Ishikawa (cell line): ENCODE results near the gene DLAT.

ENCODE experiments used
- CEBPB ChIP-seq: IDR thresholded peaks from 2 replicates; pipeline ENCODE4 v1.6.1; 2012
- CREB1 ChIP-seq: IDR thresholded peaks from 2 replicates; pipeline ENCODE4 v1.6.1; 2012; ENCODE audit warnings: low read depth
- EGR1 ChIP-seq: IDR thresholded peaks from 2 replicates; pipeline ENCODE4 v1.6.1; 2012
- EP300 ChIP-seq: IDR thresholded peaks from 2 replicates; pipeline ENCODE4 v1.6.1; 2012; ENCODE audit warnings: borderline replicate concordance
- FOXM1 ChIP-seq: IDR thresholded peaks from 2 replicates; pipeline ENCODE4 v1.6.1; 2012; ENCODE audit warnings: low read depth, borderline replicate concordance
- MAX ChIP-seq: IDR thresholded peaks from 2 replicates; pipeline ENCODE4 v1.6.1; 2012
- NFIC ChIP-seq: IDR thresholded peaks from 2 replicates; pipeline ENCODE4 v1.6.1; 2012
- RAD21 ChIP-seq: IDR thresholded peaks from 2 replicates; pipeline ENCODE4 v1.6.1; 2012; ENCODE audit warnings: low read depth
- REST ChIP-seq: IDR thresholded peaks from 2 replicates; pipeline ENCODE4 v1.6.1; 2012; ENCODE audit warnings: low read depth, mild to moderate bottlenecking
- TAF1 ChIP-seq: IDR thresholded peaks from 2 replicates; pipeline ENCODE4 v1.6.1; 2012; ENCODE audit warnings: low read depth, mild to moderate bottlenecking
- TCF12 ChIP-seq: IDR thresholded peaks from 2 replicates; pipeline ENCODE4 v1.6.1; 2012; ENCODE audit warnings: low read depth
- TEAD4 ChIP-seq: IDR thresholded peaks from 2 replicates; pipeline ENCODE4 v1.6.1; 2012
- USF1 ChIP-seq: IDR thresholded peaks from 2 replicates; pipeline ENCODE4 v1.6.1; 2012
- YY1 ChIP-seq: IDR thresholded peaks from 2 replicates; pipeline ENCODE4 v1.6.1; 2012; ENCODE audit warnings: low read depth
- ZBTB7A ChIP-seq: IDR thresholded peaks from 2 replicates; pipeline ENCODE4 v1.6.1; 2012; ENCODE audit warnings: low read depth

DLAT gene

GRCh38 chr11:112042961-112043304 lies 17.7 kb downstream of the DLAT start:
- no peak for TF ChIP-seq TCF12
- TF ChIP-seq TAF1 = no peak
- TF ChIP-seq YY1 = no peak
- no peak for TF ChIP-seq TEAD4
- no peak for TF ChIP-seq CEBPB
- TF ChIP-seq NFIC = no peak
- no peak for TF ChIP-seq EGR1
- no peak for TF ChIP-seq MAX
- TF ChIP-seq ZBTB7A = no peak
- no peak for TF ChIP-seq USF1
- TF ChIP-seq FOXM1 = no peak
- TF ChIP-seq RAD21 = no peak
- no peak for TF ChIP-seq CREB1
- no peak for TF ChIP-seq REST
- TF ChIP-seq EP300 = no peak

GRCh38 chr11:112044961-112045360 lies 19.8 kb downstream of the DLAT start:
- TF ChIP-seq EP300 (no peak), TCF12 (no peak), YY1 (no peak), FOXM1 (no peak), USF1 (no peak), RAD21 (no peak), TEAD4 (no peak), REST (no peak), NFIC (no peak)

- no peak for TF ChIP-seq ZBTB7A
- no peak for TF ChIP-seq FOXM1
- TF ChIP-seq TAF1 = no peak
These were observed 24.6 kb downstream of the DLAT start for GRCh38 chr11:112049777-112050176.

- TF ChIP-seq YY1 (no peak), USF1 (no peak), ZBTB7A (no peak), NFIC (no peak), CREB1 (no peak), TAF1 (no peak), MAX (no peak), EGR1 (no peak), TEAD4 (no peak), FOXM1 (no peak), CEBPB (no peak), TCF12 (no peak), RAD21 (no peak), REST (no peak)
These were observed 25.5 kb downstream of the DLAT start for GRCh38 chr11:112050721-112051120.

GRCh38 chr11:112051768-112052167 lies 26.6 kb downstream of the DLAT start:
- TF ChIP-seq EP300 (no peak), ZBTB7A (no peak), FOXM1 (no peak), REST (no peak), USF1 (no peak), TEAD4 (no peak), TCF12 (no peak), YY1 (no peak), NFIC (no peak), RAD21 (no peak), CEBPB (no peak), EGR1 (no peak), MAX (no peak), CREB1 (no peak), TAF1 (no peak)
